ENCODE results near the gene TMPRSS13.

GRCh38 chr11:117892651-117893050, 36.6 kb downstream of the TMPRSS13 start:
- TF ChIP-seq EZH2 (IDR thresholded peaks at IDR 0.05; ENCODE audit: insufficient read depth, poor library complexity, severe bottlenecking) (no peak), EZH2phosphoT487 (IDR thresholded peaks at IDR 0.05; ENCODE audit: insufficient read depth, low read depth) (no peak)
